DLD1 (cell line): ENCODE data around the gene CHMP5.

Source experiments
- in situ Hi-C: cut with HindIII; loops from 2 replicates; pipeline ENCODE4 v1.10.0; 2017; ENCODE audit warnings: low sequenced_read_pairs

Gene CHMP5

DNA sequence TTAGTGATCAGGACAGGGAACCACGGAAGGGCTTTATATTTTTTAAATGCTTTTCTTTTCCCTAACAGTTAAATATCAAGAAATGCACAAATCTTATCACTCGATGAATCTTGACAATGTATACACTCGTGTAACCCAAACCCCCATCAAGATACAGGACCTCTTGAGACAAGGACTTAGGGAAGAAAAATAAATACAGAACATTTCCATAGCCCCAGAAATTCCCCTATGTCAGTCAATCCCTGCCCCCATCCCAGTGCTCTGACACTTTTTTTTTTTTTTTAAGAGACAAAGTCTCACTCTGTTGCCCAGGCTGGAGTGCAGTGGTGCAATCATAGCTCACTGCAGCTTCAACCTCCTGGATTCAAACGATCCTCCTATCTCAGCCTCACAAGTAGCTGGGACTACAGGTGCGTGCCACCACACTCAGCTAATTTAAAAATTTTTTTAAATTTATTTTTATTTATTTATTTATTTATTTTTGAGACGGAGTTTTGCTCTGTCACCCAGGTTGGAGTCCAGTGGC, 22.2 kb upstream of the CHMP5 start:
- in situ Hi-C loops = no loop called here

DNA sequence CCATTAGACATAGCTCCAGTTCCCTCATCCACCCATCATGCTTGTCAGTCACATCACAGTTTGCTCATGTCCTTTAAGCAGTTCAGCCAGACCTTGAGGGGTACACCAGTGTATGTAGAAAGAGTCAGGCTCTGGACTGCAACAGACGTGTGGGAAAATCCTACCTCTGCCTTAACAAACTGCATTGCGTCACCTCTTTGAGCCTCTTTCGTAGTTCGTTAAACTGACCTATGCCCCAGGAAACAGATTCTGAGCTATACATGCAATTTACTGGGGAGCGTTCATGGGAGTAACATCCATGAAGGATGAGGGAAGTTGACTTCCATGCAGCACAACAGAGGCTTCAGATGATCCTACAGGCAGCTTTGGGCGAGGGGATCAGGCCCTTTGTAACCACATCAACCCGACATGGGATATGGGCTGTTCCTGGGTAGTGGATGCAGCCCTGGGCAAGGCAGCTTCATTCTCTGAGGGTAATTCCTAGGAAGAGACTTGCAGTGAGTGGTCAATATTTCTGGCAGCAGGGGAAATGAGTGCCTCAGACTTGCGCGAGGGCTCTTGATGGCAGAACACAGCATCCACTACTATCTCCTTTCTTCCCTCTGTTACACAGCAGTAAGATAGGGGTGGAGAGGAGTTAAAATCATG, 20.6 kb upstream of the CHMP5 start:
- in situ Hi-C loops = no loop called here

DNA sequence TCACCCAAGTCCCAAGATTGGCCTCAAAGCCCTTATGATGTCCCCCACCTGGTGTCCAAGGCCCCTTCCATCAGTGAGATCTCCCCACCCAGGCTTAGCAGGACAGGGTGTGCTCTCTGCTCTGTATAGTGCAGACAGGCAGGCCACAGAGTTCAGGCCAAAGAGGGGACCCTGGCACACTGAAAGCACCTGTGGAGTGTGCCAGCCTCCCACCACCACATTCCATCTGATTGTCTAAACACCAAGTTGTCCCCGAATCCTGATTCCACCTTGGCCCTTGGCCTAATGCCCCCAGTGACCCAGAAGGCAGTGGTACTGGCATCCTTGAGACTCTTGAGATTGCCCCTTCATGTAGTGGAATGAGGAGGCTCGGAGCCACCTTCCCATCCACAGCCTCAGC, 19.5 kb upstream of the CHMP5 start:
- in situ Hi-C loops = no loop called here

DNA sequence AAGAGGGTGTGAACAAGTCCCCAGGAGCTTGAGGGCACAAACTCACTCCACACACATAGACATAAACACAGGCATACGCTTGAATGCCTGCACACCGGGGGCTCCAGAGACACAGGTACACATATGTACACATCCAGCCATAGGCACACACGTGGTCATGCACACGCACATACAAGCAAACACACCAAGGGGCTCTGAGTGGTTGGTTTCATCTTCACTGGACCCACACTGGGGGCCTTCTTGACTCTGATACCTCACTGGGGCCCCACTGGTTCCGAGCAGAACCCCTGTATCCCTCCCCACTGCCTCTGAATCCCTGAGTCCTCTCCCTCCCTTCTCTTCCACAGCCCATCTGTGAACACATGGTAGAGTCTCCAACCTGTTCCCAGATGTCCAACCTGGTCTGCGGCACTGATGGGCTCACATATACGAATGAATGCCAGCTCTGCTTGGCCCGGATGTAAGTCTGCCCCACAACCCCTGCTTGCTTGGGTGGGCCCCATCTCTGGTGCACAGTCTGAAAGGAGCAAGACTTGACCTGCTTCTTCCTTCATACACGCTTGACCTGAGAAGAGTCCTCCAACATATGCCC, 18.5 kb upstream of the CHMP5 start:
- in situ Hi-C loops = no loop called here

DNA sequence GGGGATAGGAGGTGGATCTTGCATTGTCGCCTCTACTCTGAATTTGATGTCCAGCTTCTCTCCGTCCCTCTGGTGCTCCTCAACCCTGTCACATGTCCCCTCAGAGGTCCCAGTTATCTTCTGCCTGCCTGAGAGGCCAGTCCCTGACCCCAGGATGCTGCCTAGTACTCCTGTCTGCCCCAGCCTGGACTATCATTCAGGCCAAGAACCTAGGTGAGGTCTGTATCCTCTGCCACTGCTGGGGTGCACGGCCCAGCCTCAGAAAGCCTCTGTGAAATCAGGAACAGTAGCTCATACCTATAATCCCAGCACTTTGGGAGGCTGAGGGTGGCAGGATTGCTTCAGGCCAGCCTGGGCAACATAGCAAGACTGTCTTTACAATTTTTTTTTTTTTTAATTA, 16.2 kb upstream of the CHMP5 start:
- in situ Hi-C loops = no loop called here

DNA sequence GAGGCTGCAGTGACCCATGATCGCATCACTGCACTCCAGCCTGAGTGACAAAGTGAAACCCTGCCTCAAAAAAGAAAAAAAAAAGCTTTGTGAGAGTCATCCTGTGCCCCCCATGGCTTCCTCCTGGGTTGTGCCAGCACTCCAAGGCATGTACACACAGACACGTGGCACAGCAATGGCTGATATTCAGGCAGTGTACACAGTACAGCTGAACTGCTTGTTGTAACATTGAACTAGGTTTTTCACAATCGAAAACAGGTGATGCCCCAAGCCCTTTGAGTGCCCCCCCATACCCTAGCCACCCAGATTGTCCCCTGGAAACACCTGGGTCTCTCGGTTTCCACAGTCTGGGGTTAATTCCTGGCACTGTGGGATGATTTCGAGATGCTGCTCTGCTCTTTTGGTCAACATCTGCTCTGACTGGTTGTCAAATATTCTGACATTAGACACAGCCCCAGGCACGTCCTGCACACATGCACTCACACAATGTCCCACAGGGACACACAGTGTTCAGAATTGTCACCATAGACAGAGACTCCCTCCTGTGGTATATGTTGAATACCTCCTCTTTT, 15.7 kb upstream of the CHMP5 start:
- in situ Hi-C loops = no loop called here

DNA sequence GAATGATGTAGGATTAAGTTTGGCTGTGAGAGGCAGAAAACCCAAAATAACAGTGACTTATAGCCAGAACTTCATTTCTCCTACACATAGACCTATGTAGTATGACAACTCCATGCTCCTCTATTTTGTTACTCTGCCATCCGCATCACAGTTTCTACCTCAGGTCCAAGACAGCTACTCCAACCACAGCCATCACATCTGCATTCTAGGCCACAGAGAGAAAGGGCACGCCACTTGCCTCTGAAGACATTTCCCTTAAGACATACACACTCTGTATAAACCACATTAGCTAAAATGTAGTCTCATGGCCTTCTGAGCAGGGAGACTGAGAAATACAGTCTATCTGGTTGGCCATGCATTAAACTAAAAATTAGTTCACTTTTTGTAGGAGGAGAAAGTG, 14.9 kb upstream of the CHMP5 start:
- in situ Hi-C loops = no loop called here

DNA sequence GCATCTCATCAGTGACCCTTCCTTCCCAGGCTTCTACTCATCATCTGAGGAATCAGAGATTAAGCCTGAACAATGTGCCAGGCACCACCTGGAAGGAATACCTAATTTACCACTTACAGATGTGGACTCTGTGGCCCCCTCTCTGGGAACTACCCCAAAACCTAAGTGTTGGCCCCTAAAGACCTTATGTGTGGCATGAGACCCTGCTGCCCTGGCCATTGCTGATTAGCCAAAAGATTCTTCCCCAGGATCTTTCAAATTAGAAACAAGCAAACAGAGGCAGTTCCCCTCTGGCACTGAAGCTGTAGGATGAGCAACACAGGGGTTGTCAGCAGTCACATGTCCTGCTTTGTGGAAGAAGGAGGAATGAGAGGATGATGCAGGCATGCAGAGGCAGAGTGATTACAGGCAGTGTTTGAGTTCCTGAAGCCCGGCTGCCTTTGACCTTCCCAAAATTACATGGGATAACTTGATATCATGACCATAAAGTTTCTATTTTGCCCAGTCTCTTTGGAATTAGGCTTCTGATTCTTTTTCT, 14.3 kb upstream of the CHMP5 start:
- in situ Hi-C loops = no loop called here

DNA sequence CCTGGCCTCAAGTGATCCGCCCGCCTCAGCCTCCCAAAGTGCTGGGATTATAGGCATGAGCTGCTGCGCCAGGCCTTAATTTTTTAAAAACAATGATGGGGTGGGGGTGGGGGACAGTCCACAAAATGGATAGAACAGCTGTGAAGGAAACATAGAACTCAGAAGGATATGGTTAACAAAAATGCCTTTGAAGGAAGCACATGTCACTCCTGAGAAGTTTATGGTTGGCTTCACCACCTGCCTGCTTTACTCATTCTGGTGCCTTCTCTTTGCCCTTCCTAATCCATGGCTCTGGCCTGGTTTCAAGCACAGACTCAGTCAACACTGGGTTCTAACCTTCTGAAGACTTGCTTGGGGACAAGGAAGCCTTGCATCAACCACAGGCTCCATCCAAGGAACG, 10.6 kb upstream of the CHMP5 start:
- in situ Hi-C loops = no loop called here

DNA sequence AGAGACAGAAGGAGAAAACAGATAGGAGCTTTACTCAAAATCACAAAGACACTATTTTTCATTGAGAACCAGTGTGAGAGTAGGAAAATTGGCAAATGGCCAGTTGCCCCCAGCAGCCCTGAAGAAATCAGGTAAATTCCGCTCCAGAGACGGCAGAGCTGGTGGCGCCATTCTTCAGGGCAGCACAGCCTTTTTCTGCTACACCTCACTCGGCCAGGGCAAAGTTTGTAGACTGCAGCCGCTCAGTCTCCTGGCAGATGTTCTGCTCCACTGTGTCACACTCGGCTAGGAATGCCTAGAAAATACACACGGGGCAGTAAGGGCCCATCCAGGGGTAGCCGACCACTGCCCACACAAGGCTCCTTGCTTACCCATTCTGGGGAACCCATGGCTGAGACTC, 9.8 kb upstream of the CHMP5 start:
- in situ Hi-C loops = no loop called here

DNA sequence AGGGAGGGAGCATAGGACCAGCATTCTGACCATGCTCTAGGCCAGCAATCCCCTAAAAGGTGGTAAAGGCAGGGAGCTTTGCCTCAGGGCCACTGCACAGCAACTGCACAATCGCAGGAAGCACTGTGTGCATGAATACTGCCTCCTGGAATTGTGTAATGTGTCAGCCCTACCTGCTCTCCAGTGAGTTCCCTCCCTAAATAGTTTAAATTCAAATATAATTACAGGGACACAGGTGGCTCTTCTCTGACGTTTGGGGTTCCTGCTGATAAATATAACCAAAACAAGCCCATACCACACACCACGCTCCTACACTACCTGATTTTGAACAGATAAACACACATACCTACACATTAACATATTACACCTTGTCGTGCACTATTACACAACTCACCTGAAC, 9.4 kb upstream of the CHMP5 start:
- in situ Hi-C loops = no loop called here

DNA sequence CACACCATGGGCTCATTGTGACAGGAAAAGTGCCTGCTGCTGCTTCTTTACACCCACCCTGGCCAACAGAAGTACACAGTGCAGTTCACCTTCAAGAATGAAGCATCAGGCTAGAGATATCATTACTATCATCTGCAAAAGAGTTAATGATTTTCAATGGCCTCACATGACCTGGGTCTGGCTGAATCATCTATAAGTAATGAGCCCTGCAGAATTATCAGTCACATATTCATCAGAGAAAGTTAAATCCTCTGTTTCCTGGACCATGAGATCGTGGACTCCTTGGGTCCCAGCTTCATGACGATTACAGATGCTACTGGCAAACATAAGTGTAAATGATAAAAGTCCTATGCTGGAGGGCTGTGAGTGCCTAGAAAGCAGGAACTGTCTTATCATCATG, 8.6 kb upstream of the CHMP5 start:
- in situ Hi-C loops = no loop called here

DNA sequence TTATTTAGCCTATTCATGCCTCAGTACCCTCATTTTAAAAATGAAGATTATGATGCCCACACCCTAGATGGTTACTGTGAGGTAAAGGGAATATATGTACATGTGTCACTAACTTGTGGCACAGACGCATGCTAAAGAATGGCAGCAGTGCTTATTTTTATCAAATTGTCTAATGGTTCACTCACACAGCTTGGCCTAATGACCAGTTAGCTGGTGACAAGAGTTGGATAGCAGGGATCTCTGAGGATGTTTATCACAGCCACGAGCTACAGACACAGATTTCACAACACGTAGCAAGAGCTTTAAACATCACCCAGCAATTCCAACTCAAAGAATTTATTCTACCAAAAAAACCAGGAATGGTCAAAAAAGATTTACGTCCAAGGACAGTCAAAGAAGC, 7.6 kb upstream of the CHMP5 start:
- in situ Hi-C loops = no loop called here

DNA sequence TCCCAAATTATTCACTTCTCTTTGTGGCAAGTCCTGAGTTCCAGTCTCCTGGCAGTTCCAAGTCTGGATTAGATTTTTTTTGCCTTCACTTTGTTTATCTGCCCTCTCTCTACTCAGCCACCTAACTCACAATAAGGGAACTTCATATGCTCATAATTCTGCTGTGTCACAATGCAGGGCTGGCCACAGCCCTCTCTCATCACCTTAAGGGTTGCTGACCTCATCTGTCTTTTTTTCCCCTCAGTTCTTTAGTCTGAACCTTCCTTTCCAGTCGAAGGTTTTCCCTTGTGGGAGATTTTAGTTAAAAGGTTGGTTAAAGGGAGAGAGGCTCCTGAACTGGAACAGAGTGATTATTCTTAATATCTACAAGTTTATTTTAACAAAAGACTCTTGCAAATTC, 4.5 kb upstream of the CHMP5 start:
- in situ Hi-C loops = no loop called here

DNA sequence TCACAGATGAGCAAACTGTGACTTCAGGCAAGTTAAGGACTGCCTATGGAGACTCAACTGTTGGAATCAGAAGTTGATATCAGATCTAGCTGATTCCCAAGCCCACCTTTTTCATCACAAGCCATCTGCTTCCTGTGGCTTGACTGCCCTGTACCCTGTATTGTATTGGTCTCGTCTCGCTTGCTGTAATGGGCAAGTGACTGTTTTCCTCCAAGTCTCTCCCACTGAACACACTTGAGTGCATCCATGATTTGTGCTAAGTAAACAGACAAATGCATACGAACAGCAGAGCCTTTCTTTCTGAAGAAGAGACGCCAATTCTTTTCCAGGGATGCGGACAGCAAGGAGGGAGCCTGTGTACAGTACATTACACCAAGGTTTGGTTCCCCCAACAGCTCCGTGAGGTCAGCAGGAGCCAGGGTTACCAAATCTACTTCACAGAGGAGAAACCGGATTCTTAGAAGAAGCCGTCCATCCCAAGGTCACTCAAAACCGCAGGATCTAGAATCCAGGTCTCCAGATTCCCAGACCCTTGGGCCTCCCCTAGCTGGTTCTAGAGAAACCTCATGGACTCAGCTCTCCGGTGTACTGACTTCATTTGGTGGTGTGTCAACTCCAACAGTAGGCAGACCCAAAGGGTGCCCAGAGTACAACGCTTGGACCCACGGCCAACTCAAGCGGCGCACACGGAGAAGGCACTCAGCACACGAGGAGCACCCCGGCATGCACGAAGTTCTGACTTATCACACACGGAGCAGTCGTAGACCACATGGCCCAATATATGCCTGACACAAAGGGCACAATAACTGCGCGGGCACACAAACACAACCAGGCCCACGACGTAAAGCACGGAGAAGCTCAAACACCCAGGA, 1.5 kb upstream of the CHMP5 start:
- in situ Hi-C loops = no loop called here

DNA sequence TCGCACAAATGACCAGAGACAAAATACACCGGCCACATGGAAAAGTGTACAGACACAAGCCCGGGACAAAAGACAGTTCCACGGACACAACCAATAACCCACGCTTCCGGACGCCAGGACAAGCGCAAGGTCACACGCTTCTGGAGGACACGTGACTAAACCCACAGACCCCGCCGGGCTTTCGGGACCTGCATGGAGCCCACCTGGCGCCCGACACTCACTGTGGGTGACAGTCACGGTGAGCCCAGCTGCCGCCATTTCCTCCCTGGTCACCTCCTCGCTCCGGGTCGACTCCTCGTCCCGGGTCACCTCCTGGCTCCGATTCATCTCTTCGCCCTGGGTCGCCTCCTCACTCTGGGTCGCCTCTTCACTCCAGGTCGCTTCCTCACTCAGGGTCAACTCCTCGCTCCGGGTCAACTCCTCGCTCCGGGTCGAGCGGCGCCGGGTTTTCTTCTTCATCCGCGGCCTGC, 811 bp upstream of the CHMP5 start:
- in situ Hi-C loops = no loop called here

DNA sequence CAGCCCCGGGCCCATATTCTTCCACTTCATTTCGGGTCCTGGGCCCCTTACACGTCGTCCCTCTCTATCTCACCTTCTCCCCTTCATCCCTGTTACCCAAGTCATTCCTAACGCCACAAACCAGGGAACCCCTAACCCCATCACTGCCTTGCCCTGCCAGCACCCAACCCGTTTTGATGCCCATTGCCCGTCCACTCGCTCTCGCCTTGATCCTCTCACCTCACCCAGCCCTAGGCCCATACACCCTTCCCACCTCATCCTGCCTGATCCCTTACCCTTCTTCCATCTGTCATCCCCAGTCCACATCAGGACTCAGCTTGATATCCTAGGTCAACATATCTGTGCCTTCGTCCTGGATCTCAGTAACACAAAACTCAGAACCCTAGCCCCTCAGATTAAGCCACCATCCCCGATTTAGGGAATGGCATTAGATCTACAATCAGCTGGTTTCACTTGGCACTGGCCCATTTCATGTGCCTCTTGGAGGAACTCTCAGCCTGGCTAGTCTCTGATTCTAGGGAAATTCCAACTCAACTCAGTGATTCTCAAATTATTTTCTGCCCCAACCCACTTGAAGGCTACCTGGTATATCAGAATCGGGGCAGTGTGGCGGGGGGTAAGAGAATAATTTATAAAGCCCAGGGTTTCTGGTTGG, 489 bp downstream of the CHMP5 start:
- in situ Hi-C loops = no loop called here

DNA sequence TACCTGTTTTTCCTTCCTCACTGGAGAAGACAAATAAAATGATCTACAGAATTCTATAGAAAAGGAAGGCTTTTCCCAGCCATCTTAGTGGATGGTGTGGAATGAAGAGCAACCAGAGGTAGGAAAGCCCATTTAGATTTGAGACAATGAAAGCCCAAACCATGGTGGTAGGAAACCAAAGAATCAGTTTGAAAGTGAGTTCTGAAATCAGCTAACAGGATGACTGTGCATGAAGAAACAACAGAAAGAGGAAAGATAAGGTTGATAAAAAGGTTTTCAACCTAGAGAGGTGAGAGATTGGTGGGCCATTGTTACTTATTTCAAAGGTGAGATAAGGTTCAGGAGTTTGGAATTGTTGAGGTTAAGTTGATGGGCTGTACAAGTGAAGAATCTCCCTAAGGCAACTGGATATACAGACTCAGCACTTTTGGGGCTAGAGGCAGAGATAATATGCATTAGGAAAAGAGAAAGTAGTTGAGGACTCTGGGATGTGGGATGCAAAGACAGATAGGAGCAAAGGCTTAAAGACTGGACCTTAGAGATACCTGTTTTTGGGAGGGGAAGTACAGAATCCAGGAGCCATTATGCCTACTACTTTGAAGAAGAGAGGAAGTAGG, 2.4 kb downstream of the CHMP5 start:
- in situ Hi-C loops = no loop called here

DNA sequence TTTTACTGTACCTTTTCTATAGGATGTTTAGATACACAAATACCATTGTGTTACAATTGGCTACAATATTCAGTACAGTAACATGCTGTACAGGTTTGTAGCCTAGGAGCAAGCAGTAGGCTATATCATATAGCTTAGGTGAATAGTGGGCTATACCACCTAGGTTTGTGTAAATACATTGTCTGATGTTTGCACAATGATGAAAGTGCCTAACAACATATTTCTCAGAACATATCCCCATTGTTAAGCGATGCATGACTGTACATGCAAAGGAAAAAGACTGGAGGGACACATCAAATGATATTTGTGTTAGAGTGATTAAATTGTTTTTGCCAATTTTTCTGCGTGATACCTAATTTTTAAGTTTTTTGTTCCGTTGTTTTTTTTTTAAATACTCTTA, 5.3 kb downstream of the CHMP5 start:
- in situ Hi-C loops = loop anchor here (10.0 kb wide), 1 partner anchor 135 kb away; the partner anchor contains the start of gene AQP7

DNA sequence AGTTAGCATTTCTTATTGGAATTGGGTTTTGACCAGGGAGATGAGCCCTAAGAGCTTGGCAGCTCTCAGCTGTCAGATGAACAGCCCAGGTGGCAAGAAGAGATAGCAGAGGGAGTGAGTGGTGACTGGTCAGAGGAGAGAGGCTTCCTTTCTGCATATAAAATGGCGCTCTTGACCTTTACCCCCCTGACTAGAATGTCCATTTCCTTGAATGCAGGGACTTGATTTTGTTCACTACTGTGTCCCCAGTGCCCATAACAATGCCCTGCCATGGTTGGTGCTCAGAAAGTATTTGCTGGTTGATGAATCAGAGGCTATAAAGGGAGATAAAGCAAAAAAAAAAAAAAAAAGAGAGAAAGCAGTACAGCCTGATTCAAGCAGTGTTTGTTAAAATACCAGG, 7.2 kb downstream of the CHMP5 start:
- in situ Hi-C loops = loop anchor here (10.0 kb wide), 1 partner anchor 133 kb away; the partner anchor contains the start of gene AQP7
